Raji (cell line): ENCODE data around the gene SMS.

ENCODE experiments used
- POLR2A ChIP-seq: IDR thresholded peaks from 2 replicates; pipeline ENCODE4 v1.6.1; 2011; ENCODE audit warnings: low read depth, low read length, control low read depth; ENCODE audit not compliant: insufficient read depth

The SMS gene

GRCh38 chrX:21946925-21947641, 6.6 kb downstream of the SMS start:
- TF ChIP-seq POLR2A = no peak

GRCh38 chrX:21947671-21948070, 7.2 kb downstream of the SMS start:
- no peak for TF ChIP-seq POLR2A

- no peak for TF ChIP-seq POLR2A
These were observed 8.5 kb downstream of the SMS start for GRCh38 chrX:21948897-21949578.

GRCh38 chrX:21949689-21950088, 9.2 kb downstream of the SMS start:
- no peak for TF ChIP-seq POLR2A

- no peak for TF ChIP-seq POLR2A
These were observed 12.1 kb downstream of the SMS start for GRCh38 chrX:21952624-21953023.

- TF ChIP-seq POLR2A = no peak
These were observed 15.1 kb downstream of the SMS start for GRCh38 chrX:21955403-21956189.

GRCh38 chrX:21956783-21957182, 16.3 kb downstream of the SMS start:
- no peak for TF ChIP-seq POLR2A

GRCh38 chrX:21958187-21958586, 17.7 kb downstream of the SMS start:
- no peak for TF ChIP-seq POLR2A

- no peak for TF ChIP-seq POLR2A
These were observed 18.4 kb downstream of the SMS start for GRCh38 chrX:21958916-21959315.

- no peak for TF ChIP-seq POLR2A
These were observed 19.0 kb downstream of the SMS start for GRCh38 chrX:21959362-21960051.

GRCh38 chrX:21960569-21961541, 20.3 kb downstream of the SMS start:
- TF ChIP-seq POLR2A = no peak

GRCh38 chrX:21962361-21962760, 21.9 kb downstream of the SMS start:
- no peak for TF ChIP-seq POLR2A

GRCh38 chrX:21963269-21963668, 22.8 kb downstream of the SMS start:
- TF ChIP-seq POLR2A = no peak

- TF ChIP-seq POLR2A = no peak
These were observed 23.4 kb downstream of the SMS start for GRCh38 chrX:21963731-21964405.
